ENCODE results near the gene ERG28.

GRCh38 chr14:75657331-75657730 is 3.3 kb downstream of the ERG28 start:
- TF ChIP-seq POLR2AphosphoS5 (IDR thresholded peaks at IDR 0.05; ENCODE audit: low read depth, low read length) (no peak), POLR2A (IDR thresholded peaks at IDR 0.05; ENCODE audit: low read depth, low read length) (no peak)

Data from GM12891 (cell line).